Naive thymus-derived CD4-positive, alpha-beta T cell (primary cell): Measurements from ENCODE around the gene UHRF1. TPM values are rescaled to one million over a fixed set of nuclear protein-coding genes. Genes with fewer than 3 reads are reported as not detected.
A peak's percentile ranks its signal among the peaks of the same experiment; 100 is the strongest.
"Not testable (repeated sequence)": the region's sequence is repeated elsewhere in the genome, so short reads cannot be mapped to it uniquely, and the experiment has no call there.

Source experiments
- ATAC-seq: fragments of 150-1000 bp; cut with Tn5 transposase; 2 replicates; pipeline ENCODE4 v1.10.0; 2021; ENCODE audit warnings: mild to moderate bottlenecking, moderate library complexity
- CTCF ChIA-PET: fragments of 350-600 bp; sonication (Branson Sonifier 250); formaldehyde crosslinking; loops from one replicate; lab custom pipeline; 2021; ENCODE audit warnings: antibody characterized with exemption; lab: Charles Lee
- POLR2A ChIA-PET: fragments of 350-600 bp; sonication (Branson Sonifier 250); formaldehyde crosslinking; loops from one replicate; lab custom pipeline; 2021; ENCODE audit warnings: antibody characterized with exemption, inconsistent platforms; lab: Charles Lee
- DNase-seq, 9 donors: peaks; one replicate each; pipeline versions ENCODE4 v3.0.0 to v3.0.0-alpha.2; 2020 to 2022; ENCODE audit warnings: mixed read lengths in 1 of 9
- H3K27ac ChIP-seq: one replicate; pipeline ENCODE4 v1.7.0; 2013; ENCODE audit warnings: mild to moderate bottlenecking, low read depth, low read length, moderate library complexity
- H3K27me3 ChIP-seq, 2 donors: one replicate each; pipeline ENCODE4 v1.7.0; 2013; ENCODE audit warnings: low read length in 2 of 2, mild to moderate bottlenecking in 2 of 2, moderate library complexity in 2 of 2; ENCODE audit not compliant: control insufficient read depth in 2 of 2, insufficient read depth in 2 of 2
- H3K36me3 ChIP-seq, 3 experiments: 1 replicate in 2 of 3; 2 replicates in 1 of 3; pipeline ENCODE4 v1.7.0; 2013; ENCODE audit warnings: low read length in 3 of 3, mild to moderate bottlenecking in 3 of 3, moderate library complexity in 1 of 3; ENCODE audit not compliant: insufficient read depth in 3 of 3, control insufficient read depth in 2 of 3
- H3K4me1 ChIP-seq, 2 donors: one replicate each; pipeline ENCODE4 v1.7.0; 2013; ENCODE audit warnings: low read length in 2 of 2, mild to moderate bottlenecking in 2 of 2, moderate library complexity in 1 of 2; ENCODE audit not compliant: control insufficient read depth in 2 of 2, insufficient read depth in 2 of 2
- H3K4me3 ChIP-seq: 2 replicates; pipeline ENCODE4 v1.7.0; 2013; ENCODE audit warnings: mild to moderate bottlenecking, low read length
- H3K9me3 ChIP-seq, 3 experiments: 1 replicate in 2 of 3; 2 replicates in 1 of 3; pipeline ENCODE4 v1.7.0; 2013; ENCODE audit warnings: low read length in 3 of 3; ENCODE audit not compliant: control insufficient read depth in 2 of 3
- H3K27ac Mint-ChIP-seq, 9 donors: one replicate each; pipeline ENCODE4 v1.8.0; 2020 to 2022; ENCODE audit warnings: mixed read lengths in 9 of 9, mild to moderate bottlenecking in 8 of 9, moderate library complexity in 5 of 9, inconsistent platforms in 2 of 9
- H3K27me3 Mint-ChIP-seq, 5 donors: one replicate each; pipeline ENCODE4 v1.8.0; 2021 to 2022; ENCODE audit warnings: mixed read lengths in 5 of 5, mild to moderate bottlenecking in 1 of 5
- H3K36me3 Mint-ChIP-seq, 5 donors: one replicate each; pipeline ENCODE4 v1.8.0; 2020 to 2022; ENCODE audit warnings: mixed read lengths in 5 of 5, mild to moderate bottlenecking in 3 of 5, inconsistent platforms in 1 of 5
- H3K4me1 Mint-ChIP-seq, 7 donors: one replicate each; pipeline ENCODE4 v1.8.0; 2020 to 2022; ENCODE audit warnings: mixed read lengths in 7 of 7, mild to moderate bottlenecking in 3 of 7, inconsistent platforms in 1 of 7
- H3K4me3 Mint-ChIP-seq, 10 donors: one replicate each; pipeline ENCODE4 v1.8.0; 2020 to 2022; ENCODE audit warnings: mild to moderate bottlenecking in 10 of 10, mixed read lengths in 10 of 10, moderate library complexity in 6 of 10, inconsistent platforms in 2 of 10
- H3K9me3 Mint-ChIP-seq, 11 donors: one replicate each; pipeline ENCODE4 v1.8.0; 2020 to 2022; ENCODE audit warnings: mixed read lengths in 11 of 11, mild to moderate bottlenecking in 4 of 11, inconsistent platforms in 1 of 11, moderate library complexity in 1 of 11
- intact Hi-C, 2 donors: fragments of 100-400 bp; cut with micrococcal nuclease; formaldehyde crosslinking; loops; one replicate each; pipeline ENCODE4 v1.15.1; 2023
- polyA plus RNA-seq, 2 donors: library from polyadenylated mRNA; unstranded; fragments of 300-500 nt; fragmentation: Illumina TruSeq; gene quantifications; one replicate each; pipeline ENCODE4 v1.2.3, GENCODE V29; 2021
- total RNA-seq, 6 experiments: library from RNA in 5 of 6; stranded (reverse) in 5 of 6; gene quantifications; 1 replicate in 5 of 6; 2 replicates in 1 of 6; pipeline ENCODE4 v1.2.3 and lab custom pipeline; 2021 to 2026

Gene UHRF1
- total and polyA plus RNA-seq, 7 experiments from 2014 or later: 0.06 to 94.0 (median 0.11) TPM

- peaks cover 0 to 5% (median 0%) of the 10 kb centered on the region in 7 donors for H3K4me1 Mint-ChIP-seq
- H3K27ac Mint-ChIP-seq: no peak overlapping the region
- H3K4me3 Mint-ChIP-seq: no peak overlapping the region
- no peak for ATAC-seq
- Histone ChIP-seq H3K4me3 (no peak overlapping the region), H3K4me1 (no peaks in the 10 kb centered on the region), H3K9me3 (no peaks in the 10 kb centered on the region), H3K27me3 (no peaks in the 10 kb centered on the region), H3K36me3 (no peaks in the 10 kb centered on the region), H3K27ac (no peak overlapping the region)
- CTCF ChIA-PET: no interaction called here
- no peaks in the 10 kb centered on the region for H3K27me3 Mint-ChIP-seq
- intact Hi-C loops: no loop called here
- H3K36me3 Mint-ChIP-seq: peaks cover 0 to 9% (median 0%) of the 10 kb centered on the region in 5 donors
- H3K9me3 Mint-ChIP-seq: peaks cover 0 to 2% (median 0%) of the 10 kb centered on the region in 11 donors
- POLR2A ChIA-PET: no interaction called here
- DNase-seq: no peak
Measured at GRCh38 chr19:4930664-4931063, 21.4 kb downstream of the UHRF1 start.

- H3K4me1 Mint-ChIP-seq: peaks cover 0 to 5% (median 0%) of the 10 kb centered on the region in 7 donors
- CTCF ChIA-PET: no interaction called here
- POLR2A ChIA-PET: no interaction called here
Measured at GRCh38 chr19:4932711-4933110, 23.4 kb downstream of the UHRF1 start.

GRCh38 chr19:4933528-4933927, 24.2 kb downstream of the UHRF1 start:
- no peaks in the 10 kb centered on the region for H3K27me3 Mint-ChIP-seq
- Histone ChIP-seq H3K27ac (no peak overlapping the region), H3K27me3 (no peaks in the 10 kb centered on the region), H3K9me3 (no peaks in the 10 kb centered on the region), H3K4me3 (no peak overlapping the region), H3K4me1 (no peaks in the 10 kb centered on the region), H3K36me3 (no peaks in the 10 kb centered on the region)
- DNase-seq: no peak
- ChIA-PET POLR2A (interaction anchor here (0.6 kb wide), 1 partner anchor 25 kb away, joined by 3 read pairs; no protein-coding TSS in a partner anchor), CTCF (no interaction called here)
- peaks cover 0 to 8% (median 0%) of the 10 kb centered on the region in 7 donors for H3K4me1 Mint-ChIP-seq
- intact Hi-C loops: no loop called here
- H3K4me3 Mint-ChIP-seq: no peak overlapping the region
- peaks cover 0 to 2% (median 0%) of the 10 kb centered on the region in 11 donors for H3K9me3 Mint-ChIP-seq
- H3K36me3 Mint-ChIP-seq: peaks cover 0 to 15% (median 0%) of the 10 kb centered on the region in 5 donors
- no peak overlapping the region for H3K27ac Mint-ChIP-seq
- no peak for ATAC-seq

More at GRCh38 chr19:4932711-4933110, 23.4 kb downstream of the UHRF1 start:
- H3K27ac Mint-ChIP-seq: no peak overlapping the region
- Histone ChIP-seq H3K4me1 (no peaks in the 10 kb centered on the region), H3K4me3 (no peak overlapping the region), H3K9me3 (no peaks in the 10 kb centered on the region), H3K27ac (no peak overlapping the region), H3K36me3 (no peaks in the 10 kb centered on the region), H3K27me3 (no peaks in the 10 kb centered on the region)
- intact Hi-C loops: no loop called here
- peaks cover 0 to 13% (median 0%) of the 10 kb centered on the region in 5 donors for H3K36me3 Mint-ChIP-seq
- H3K9me3 Mint-ChIP-seq: peaks cover 0 to 2% (median 0%) of the 10 kb centered on the region in 11 donors
- H3K4me3 Mint-ChIP-seq: no peak overlapping the region
- DNase-seq: no peak
- no peak for ATAC-seq
- no peaks in the 10 kb centered on the region for H3K27me3 Mint-ChIP-seq

- no peaks in the 10 kb centered on the region for H3K27me3 ChIP-seq
- ChIA-PET POLR2A (no interaction called here), CTCF (no interaction called here)
- no peak overlapping the region for H3K4me3 Mint-ChIP-seq
- ATAC-seq: no peak
- no peaks in the 10 kb centered on the region for H3K9me3 ChIP-seq
- H3K4me3 ChIP-seq: no peak overlapping the region
- H3K4me1 ChIP-seq: no peaks in the 10 kb centered on the region
- H3K27ac ChIP-seq: no peak overlapping the region
- H3K4me1 Mint-ChIP-seq: peaks cover 0 to 8% (median 0%) of the 10 kb centered on the region in 7 donors
- H3K36me3 ChIP-seq: no peaks in the 10 kb centered on the region
- peak overlapping the region in 1 of 9 donors; percentile 27 for H3K27ac Mint-ChIP-seq
- DNase-seq: no peak
- H3K9me3 Mint-ChIP-seq: peaks cover 0 to 2% (median 0%) of the 10 kb centered on the region in 11 donors
- H3K27me3 Mint-ChIP-seq: no peaks in the 10 kb centered on the region
- intact Hi-C loops: no loop called here
- H3K36me3 Mint-ChIP-seq: peaks cover 0 to 17% (median 0%) of the 10 kb centered on the region in 5 donors
Measured at GRCh38 chr19:4935444-4935843, 26.1 kb downstream of the UHRF1 start.

- Histone ChIP-seq H3K4me3 (no peak overlapping the region), H3K27ac (no peak overlapping the region), H3K4me1 (no peaks in the 10 kb centered on the region), H3K9me3 (no peaks in the 10 kb centered on the region), H3K27me3 (no peaks in the 10 kb centered on the region), H3K36me3 (no peaks in the 10 kb centered on the region)
- CTCF ChIA-PET: interaction anchor here (0.7 kb wide), 1 partner anchor 95 kb away, joined by 3 read pairs; no protein-coding TSS in a partner anchor
- peaks cover 0 to 8% (median 0%) of the 10 kb centered on the region in 7 donors for H3K4me1 Mint-ChIP-seq
- DNase-seq (no peak), ATAC-seq (no peak)
- H3K27ac Mint-ChIP-seq: no peak overlapping the region
- H3K9me3 Mint-ChIP-seq: peaks cover 0 to 2% (median 0%) of the 10 kb centered on the region in 11 donors
- peaks cover 0 to 14% (median 0%) of the 10 kb centered on the region in 5 donors for H3K36me3 Mint-ChIP-seq
- H3K4me3 Mint-ChIP-seq: no peak overlapping the region
- no peaks in the 10 kb centered on the region for H3K27me3 Mint-ChIP-seq
- POLR2A ChIA-PET: interaction anchor here (0.9 kb wide), 1 partner anchor 24 kb away, joined by 4 read pairs; no protein-coding TSS in a partner anchor
- intact Hi-C loops: no loop called here
Measured at GRCh38 chr19:4937060-4937459, 27.8 kb downstream of the UHRF1 start.

GRCh38 chr19:4938461-4938860, 29.2 kb downstream of the UHRF1 start:
- POLR2A ChIA-PET, CTCF ChIA-PET: not testable (repeated sequence)

GRCh38 chr19:4939466-4939865, 30.2 kb downstream of the UHRF1 start:
- Mint-ChIP-seq H3K4me3 (no peak overlapping the region), H3K27me3 (no peaks in the 10 kb centered on the region), H3K36me3 (peaks cover 0 to 14% (median 0%) of the 10 kb centered on the region in 5 donors), H3K9me3 (no peaks in the 10 kb centered on the region), H3K4me1 (peaks cover 0 to 5% (median 0%) of the 10 kb centered on the region in 7 donors), H3K27ac (no peak overlapping the region)
- DNase-seq: no peak
- intact Hi-C loops: no loop called here
- H3K9me3 ChIP-seq: no peaks in the 10 kb centered on the region
- ChIA-PET POLR2A (no interaction called here), CTCF (interaction anchor here (0.7 kb wide), 2 partner anchors 20 to 231 kb away, joined by 3 read pairs; no protein-coding TSS in a partner anchor)
- ATAC-seq: no peak
- H3K27ac ChIP-seq: no peak overlapping the region
- no peaks in the 10 kb centered on the region for H3K27me3 ChIP-seq
- no peaks in the 10 kb centered on the region for H3K36me3 ChIP-seq
- no peak overlapping the region for H3K4me3 ChIP-seq
- H3K4me1 ChIP-seq: no peaks in the 10 kb centered on the region

More at GRCh38 chr19:4938461-4938860, 29.2 kb downstream of the UHRF1 start:
- H3K4me3 ChIP-seq, ATAC-seq, H3K27ac ChIP-seq, H3K4me1 ChIP-seq, H3K4me3 Mint-ChIP-seq, H3K36me3 ChIP-seq, DNase-seq, H3K27me3 Mint-ChIP-seq, H3K9me3 ChIP-seq, H3K4me1 Mint-ChIP-seq, H3K9me3 Mint-ChIP-seq, H3K27me3 ChIP-seq, intact Hi-C loops, H3K27ac Mint-ChIP-seq: not testable (repeated sequence)
- peaks cover 0 to 15% (median 0%) of the 10 kb centered on the region in 5 donors for H3K36me3 Mint-ChIP-seq
